KBM-7 (cell line): Measurements from ENCODE around the gene AZU1.
"Not testable (repeated sequence)": the region's sequence is repeated elsewhere in the genome, so short reads cannot be mapped to it uniquely, and the experiment has no call there.

Experiments
- DNase-seq: peaks from one replicate; pipeline ENCODE4 v3.0.0-alpha.2; 2015
- in situ Hi-C: fragments of 300-500 bp; cut with MboI; formaldehyde crosslinking; loops from 2 replicates; pipeline ENCODE4 v1.14.3; 2020; ENCODE audit warnings: low sequenced_read_pairs, low pct_unique_long_range_greater_than_20kb, mixed read lengths

Gene AZU1

GRCh38 chr19:867855-868457 lies 40.3 kb downstream of the AZU1 start:
- in situ Hi-C loops = no loop called here
- DNase-seq = no peak

GRCh38 chr19:868458-869244 lies 41.0 kb downstream of the AZU1 start:
- no peak for DNase-seq
- in situ Hi-C loops = no loop called here

- DNase-seq = no peak
- in situ Hi-C loops = no loop called here
Observed at GRCh38 chr19:869245-870177, 41.9 kb downstream of the AZU1 start.

- DNase-seq = no peak
- in situ Hi-C loops = no loop called here
Observed at GRCh38 chr19:870314-870713, 42.7 kb downstream of the AZU1 start.

GRCh38 chr19:870963-871401 lies 43.3 kb downstream of the AZU1 start:
- in situ Hi-C loops = no loop called here
- no peak for DNase-seq

GRCh38 chr19:871446-872265 lies 44.0 kb downstream of the AZU1 start:
- no peak for DNase-seq
- in situ Hi-C loops = no loop called here

GRCh38 chr19:872266-872951 lies 44.8 kb downstream of the AZU1 start:
- in situ Hi-C loops = no loop called here
- peak; percentile 70 for DNase-seq

GRCh38 chr19:873084-873483 lies 45.4 kb downstream of the AZU1 start:
- no peak for DNase-seq
- in situ Hi-C loops = no loop called here

- in situ Hi-C loops = no loop called here
- DNase-seq = no peak
Observed at GRCh38 chr19:873561-874041, 46.0 kb downstream of the AZU1 start.

- no peak for DNase-seq
Observed at GRCh38 chr19:875265-875879, 47.7 kb downstream of the AZU1 start.

GRCh38 chr19:876089-876488 lies 48.5 kb downstream of the AZU1 start:
- no peak for DNase-seq
- in situ Hi-C loops = no loop called here

More at GRCh38 chr19:875265-875879, 47.7 kb downstream of the AZU1 start:
- in situ Hi-C loops = no loop called here

GRCh38 chr19:876780-877314 lies 49.2 kb downstream of the AZU1 start:
- in situ Hi-C loops = no loop called here
- DNase-seq = no peak

- in situ Hi-C loops, DNase-seq: not testable (repeated sequence)
Observed at GRCh38 chr19:877992-878660, 50.5 kb downstream of the AZU1 start.

- in situ Hi-C loops, DNase-seq: not testable (repeated sequence)
Observed at GRCh38 chr19:878751-879561, 51.3 kb downstream of the AZU1 start.

GRCh38 chr19:879711-880438 lies 52.2 kb downstream of the AZU1 start:
- in situ Hi-C loops = no loop called here
- no peak for DNase-seq
